Measurements from ENCODE around the gene DGKH.

GRCh38 chr13:42260903-42261654, 212.6 kb downstream of the DGKH start:
- TF ChIP-seq POLR2A (IDR thresholded peaks at IDR 0.05; ENCODE audit: low read depth, low read length) (no peak), POLR2AphosphoS5 (IDR thresholded peaks at IDR 0.05; ENCODE audit: low read depth, low read length) (no peak), TAF1 (IDR thresholded peaks at IDR 0.05; ENCODE audit: low read depth, low read length) (no peak)
